Measurements from ENCODE around the gene FAM204A.

Gene FAM204A

DNA sequence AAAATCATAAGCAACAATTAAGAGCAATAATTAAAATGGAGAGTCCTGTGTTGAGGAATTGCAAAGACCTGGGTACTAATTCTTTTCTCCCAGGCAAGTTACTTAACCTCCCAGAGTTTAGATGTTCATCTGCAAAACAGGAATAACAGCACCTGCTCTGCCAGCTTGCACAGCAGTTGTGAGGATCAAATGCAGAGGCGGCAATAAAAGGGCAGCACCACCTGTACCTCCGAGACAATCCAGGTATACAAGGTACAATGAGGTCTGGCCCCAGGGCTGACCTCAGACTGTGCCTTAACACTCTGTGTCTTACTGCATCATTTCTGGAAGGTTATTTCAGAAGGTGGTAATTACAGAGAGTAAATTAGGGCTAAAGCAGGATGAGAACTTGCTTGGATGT, 14.5 kb upstream of the FAM204A start:
- FAIRE-seq: no peak
- no peak for TF ChIP-seq POLR2AphosphoS5 (IDR thresholded peaks at IDR 0.05; ENCODE audit: low read depth, low read length)
- TF ChIP-seq POLR2A (IDR thresholded peaks at IDR 0.05; ENCODE audit: low read depth, low read length): no peak
- no peak for TF ChIP-seq TAF1 (IDR thresholded peaks at IDR 0.05; ENCODE audit: borderline replicate concordance, low read depth, low read length)
- no peak for DNase-seq (ENCODE audit: insufficient read length)

DNA sequence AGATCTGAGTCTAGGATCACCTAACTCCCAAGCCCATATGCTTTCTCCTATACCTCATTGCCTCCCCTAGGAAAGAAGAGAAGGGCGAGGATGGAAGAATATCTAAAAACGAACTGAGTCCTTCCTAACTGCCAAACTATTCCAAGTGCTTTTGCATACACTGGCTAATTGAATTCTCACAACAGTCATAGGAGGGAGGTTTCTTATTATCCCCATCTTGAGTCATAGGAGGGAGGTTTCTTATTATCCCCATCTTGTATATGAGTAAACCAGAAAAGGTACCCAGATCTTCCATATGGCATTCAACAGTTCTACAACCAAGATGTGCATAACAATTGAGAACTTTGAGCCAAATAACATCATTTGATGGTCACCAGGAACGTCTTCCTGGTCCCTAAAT, 13.1 kb upstream of the FAM204A start:
- DNase-seq (ENCODE audit: insufficient read length) (no peak), FAIRE-seq (no peak)
- TF ChIP-seq TAF1 (IDR thresholded peaks at IDR 0.05; ENCODE audit: borderline replicate concordance, low read depth, low read length) (no peak), POLR2AphosphoS5 (IDR thresholded peaks at IDR 0.05; ENCODE audit: low read depth, low read length) (no peak), POLR2A (IDR thresholded peaks at IDR 0.05; ENCODE audit: low read depth, low read length) (no peak)

GRCh38 chr10:118349235-118349634, 7.1 kb upstream of the FAM204A start:
- DNase-seq (ENCODE audit: insufficient read length) (no peak), FAIRE-seq (no peak)
- TF ChIP-seq POLR2AphosphoS5 (IDR thresholded peaks at IDR 0.05; ENCODE audit: low read depth, low read length): no peak
- TF ChIP-seq TAF1 (IDR thresholded peaks at IDR 0.05; ENCODE audit: borderline replicate concordance, low read depth, low read length): no peak
- no peak for TF ChIP-seq POLR2A (IDR thresholded peaks at IDR 0.05; ENCODE audit: low read depth, low read length)

- no peak for DNase-seq (ENCODE audit: insufficient read length)
- no peak for FAIRE-seq
These were observed 1.4 kb upstream of the FAM204A start for GRCh38 chr10:118343549-118343948.

GRCh38 chr10:118343115-118343514, 991 bp upstream of the FAM204A start:
- DNase-seq (ENCODE audit: insufficient read length) (no peak), FAIRE-seq (no peak)
- no peak for TF ChIP-seq POLR2A (IDR thresholded peaks at IDR 0.05; ENCODE audit: low read depth, low read length)

More at GRCh38 chr10:118343549-118343948, 1.4 kb upstream of the FAM204A start:
- no peak for TF ChIP-seq TAF1 (IDR thresholded peaks at IDR 0.05; ENCODE audit: borderline replicate concordance, low read depth, low read length)
- no peak for TF ChIP-seq POLR2AphosphoS5 (IDR thresholded peaks at IDR 0.05; ENCODE audit: low read depth, low read length)
- no peak for TF ChIP-seq POLR2A (IDR thresholded peaks at IDR 0.05; ENCODE audit: low read depth, low read length)

DNA sequence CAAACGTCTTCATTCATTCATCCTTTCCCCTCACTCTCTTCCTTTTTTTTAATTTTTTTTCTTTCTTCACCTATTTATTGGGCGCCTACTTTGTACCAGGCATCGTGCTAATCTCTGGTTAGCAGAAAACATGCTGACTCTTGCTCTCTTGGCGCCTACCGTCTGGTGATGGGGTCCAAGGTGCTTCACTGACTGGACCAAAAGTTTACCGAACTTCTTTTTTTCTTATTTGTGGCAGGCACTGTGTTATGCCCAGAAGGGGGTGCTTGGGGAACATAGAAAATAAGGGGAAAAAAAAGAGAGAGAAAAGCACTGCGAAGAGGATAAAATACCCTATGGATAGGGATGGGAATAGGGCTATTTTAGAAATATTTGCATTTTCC, 505 bp upstream of the FAM204A start:
- DNase-seq (ENCODE audit: insufficient read length) (no peak), FAIRE-seq (no peak)
- TF ChIP-seq POLR2AphosphoS5 (IDR thresholded peaks at IDR 0.05; ENCODE audit: low read depth, low read length) (no peak), TAF1 (IDR thresholded peaks at IDR 0.05; ENCODE audit: borderline replicate concordance, low read depth, low read length) (no peak), POLR2A (IDR thresholded peaks at IDR 0.05; ENCODE audit: low read depth, low read length) (no peak)

- DNase-seq (ENCODE audit: insufficient read length) (no peak), FAIRE-seq (peak; percentile 5)
- TF ChIP-seq POLR2AphosphoS5 (IDR thresholded peaks at IDR 0.05; ENCODE audit: low read depth, low read length) (no peak), TAF1 (IDR thresholded peaks at IDR 0.05; ENCODE audit: borderline replicate concordance, low read depth, low read length) (no peak), POLR2A (IDR thresholded peaks at IDR 0.05; ENCODE audit: low read depth, low read length) (no peak)
These were observed 1.6 kb downstream of the FAM204A start for GRCh38 chr10:118340486-118340885.

DNA sequence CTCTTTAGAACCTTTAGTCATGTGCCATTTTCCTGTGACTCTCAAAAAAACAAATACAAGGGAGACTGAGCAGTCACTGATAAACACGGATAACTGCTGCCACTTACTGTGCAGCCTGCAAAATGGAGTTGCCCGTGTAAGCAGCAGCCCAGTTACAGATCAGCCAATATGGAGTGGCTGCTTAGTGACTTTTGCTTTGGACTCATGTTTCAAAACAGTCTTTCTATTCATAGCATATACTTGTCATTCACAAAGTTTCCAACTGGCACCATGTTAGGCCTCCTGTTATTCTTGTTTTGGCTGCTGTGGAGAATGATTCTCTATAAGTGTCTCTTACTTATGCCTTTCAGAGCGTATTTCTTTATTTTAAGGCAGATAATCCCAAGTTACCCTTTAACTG, 3.0 kb downstream of the FAM204A start:
- no peak for DNase-seq (ENCODE audit: insufficient read length)
- FAIRE-seq: no peak
- no peak for TF ChIP-seq POLR2AphosphoS5 (IDR thresholded peaks at IDR 0.05; ENCODE audit: low read depth, low read length)
- no peak for TF ChIP-seq TAF1 (IDR thresholded peaks at IDR 0.05; ENCODE audit: borderline replicate concordance, low read depth, low read length)
- TF ChIP-seq POLR2A (IDR thresholded peaks at IDR 0.05; ENCODE audit: low read depth, low read length): no peak

GRCh38 chr10:118337356-118337755, 4.8 kb downstream of the FAM204A start:
- FAIRE-seq: no peak
- DNase-seq (ENCODE audit: insufficient read length): no peak
- no peak for TF ChIP-seq POLR2AphosphoS5 (IDR thresholded peaks at IDR 0.05; ENCODE audit: low read depth, low read length)
- no peak for TF ChIP-seq POLR2A (IDR thresholded peaks at IDR 0.05; ENCODE audit: low read depth, low read length)
- TF ChIP-seq TAF1 (IDR thresholded peaks at IDR 0.05; ENCODE audit: borderline replicate concordance, low read depth, low read length): no peak

- no peak for FAIRE-seq
- DNase-seq (ENCODE audit: insufficient read length): no peak
- TF ChIP-seq POLR2AphosphoS5 (IDR thresholded peaks at IDR 0.05; ENCODE audit: low read depth, low read length): no peak
- TF ChIP-seq TAF1 (IDR thresholded peaks at IDR 0.05; ENCODE audit: borderline replicate concordance, low read depth, low read length): no peak
- no peak for TF ChIP-seq POLR2A (IDR thresholded peaks at IDR 0.05; ENCODE audit: low read depth, low read length)
These were observed 8.3 kb downstream of the FAM204A start for GRCh38 chr10:118333871-118334270.

DNA sequence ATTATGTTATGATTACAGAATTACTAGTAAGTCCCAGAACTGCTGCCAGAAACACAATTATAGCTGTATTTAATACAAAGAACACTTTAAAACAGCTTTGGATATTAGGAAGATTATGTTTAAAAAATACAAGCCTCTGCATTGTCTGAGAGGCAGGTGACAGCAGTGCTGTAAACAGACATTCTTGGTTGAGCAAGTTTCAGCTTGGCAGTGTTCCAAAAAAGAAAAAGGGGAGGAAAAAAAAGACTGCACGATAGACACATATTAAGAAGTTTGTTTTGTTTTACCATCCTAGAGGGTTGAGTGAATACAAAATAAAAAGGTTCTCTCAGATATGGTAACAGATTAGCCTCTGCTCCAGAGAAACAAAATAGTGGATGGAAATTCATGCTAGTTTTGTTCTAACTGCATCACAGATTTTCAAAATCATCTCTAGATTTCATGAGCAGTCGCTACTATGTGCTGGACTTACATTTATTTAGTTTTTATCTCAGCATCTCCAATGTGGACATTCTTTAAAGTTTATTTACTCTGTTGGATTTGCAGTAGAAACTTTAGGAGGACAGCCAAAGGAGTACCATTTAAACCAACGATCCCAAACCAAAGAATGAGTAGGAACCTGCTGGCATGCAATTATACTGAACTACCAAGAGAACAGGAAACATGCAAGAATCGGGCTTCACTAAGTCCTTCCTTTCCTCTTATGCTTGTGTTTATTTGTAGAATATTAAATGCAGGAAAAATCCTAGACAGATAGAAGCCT, 9.0 kb downstream of the FAM204A start:
- FAIRE-seq (no peak), DNase-seq (ENCODE audit: insufficient read length) (no peak)
- TF ChIP-seq POLR2AphosphoS5 (IDR thresholded peaks at IDR 0.05; ENCODE audit: low read depth, low read length) (no peak), POLR2A (IDR thresholded peaks at IDR 0.05; ENCODE audit: low read depth, low read length) (no peak), TAF1 (IDR thresholded peaks at IDR 0.05; ENCODE audit: borderline replicate concordance, low read depth, low read length) (no peak)

GRCh38 chr10:118332236-118332635, 9.9 kb downstream of the FAM204A start:
- FAIRE-seq: peak; percentile 21
- TF ChIP-seq TAF1 (IDR thresholded peaks at IDR 0.05; ENCODE audit: borderline replicate concordance, low read depth, low read length) (no peak), POLR2AphosphoS5 (IDR thresholded peaks at IDR 0.05; ENCODE audit: low read depth, low read length) (no peak), POLR2A (IDR thresholded peaks at IDR 0.05; ENCODE audit: low read depth, low read length) (no peak)

More at GRCh38 chr10:118332236-118332635, 9.9 kb downstream of the FAM204A start:
- no peak for DNase-seq (ENCODE audit: insufficient read length)
